H1 (cell line): ENCODE results near the gene CDT1. TPM values are rescaled to one million over a fixed set of nuclear protein-coding genes. Genes with fewer than 3 reads are reported as not detected.

Experiments used
- CTCF ChIA-PET: fragments of 300-600 bp; sonication (Branson Sonifier 250); formaldehyde crosslinking; loops from one replicate; lab custom pipeline; 2021; ENCODE audit not compliant: partially characterized antibody; lab: Charles Lee
- POLR2A ChIA-PET: fragments of 300-600 bp; sonication (Branson Sonifier 250); formaldehyde crosslinking; loops from one replicate; lab custom pipeline; 2021; ENCODE audit warnings: inconsistent platforms; ENCODE audit not compliant: partially characterized antibody; lab: Charles Lee
- DNase-seq, 2 experiments: peaks; one replicate each; pipeline versions ENCODE4 v3.0.0 to v3.0.0-alpha.2; 2010 to 2022; ENCODE audit warnings: low spot score in 2 of 2, low read depth in 1 of 2, mixed read lengths in 1 of 2
- FAIRE-seq: peaks from 2 replicates; lab custom pipeline; 2011; peaks lifted over from hg19 to GRCh38; lab: Jason Lieb, UNC
- H2AFZ ChIP-seq: 2 replicates; pipeline ENCODE4 v1.8.1; 2012; ENCODE audit warnings: low read length, inconsistent platforms
- H2AK5ac ChIP-seq: 2 replicates; pipeline ENCODE4 v1.6.1; 2013; ENCODE audit warnings: low read depth, low read length
- H2BK120ac ChIP-seq: replicated peaks from 2 replicates; pipeline ENCODE3; 2013; ENCODE audit warnings: low read depth, low read length, inconsistent platforms
- H2BK12ac ChIP-seq: 2 replicates; pipeline ENCODE4 v1.6.1; 2013; ENCODE audit warnings: low read depth, low read length
- H2BK15ac ChIP-seq: 2 replicates; pipeline ENCODE4 v1.6.1; 2013; ENCODE audit warnings: low read length
- H2BK20ac ChIP-seq: 2 replicates; pipeline ENCODE4 v1.6.1; 2013; ENCODE audit warnings: low read length
- H2BK5ac ChIP-seq: 2 replicates; pipeline ENCODE4 v1.6.1; 2013; ENCODE audit warnings: low read depth, low read length
- H3K14ac ChIP-seq: 2 replicates; pipeline ENCODE4 v1.6.1; 2013; ENCODE audit warnings: inconsistent platforms; ENCODE audit not compliant: insufficient read length
- H3K18ac ChIP-seq: 2 replicates; pipeline ENCODE4 v1.6.1; 2013; ENCODE audit warnings: low read length; ENCODE audit errors: extremely low read depth
- H3K23ac ChIP-seq: 2 replicates; pipeline ENCODE4 v1.6.1; 2013; ENCODE audit warnings: inconsistent platforms; ENCODE audit not compliant: insufficient read length
- H3K23me2 ChIP-seq: 2 replicates; pipeline ENCODE4 v1.6.1; 2013; ENCODE audit warnings: low read depth, low read length
- H3K27ac ChIP-seq: 2 replicates; pipeline ENCODE4 v1.6.1; 2011; ENCODE audit warnings: low read depth, low read length, inconsistent platforms
- H3K27me3 ChIP-seq, 4 experiments: replicated peaks in 1 of 4; 1 replicate in 1 of 4; 2 replicates in 3 of 4; pipeline versions ENCODE4 v1.6.1 to v1.8.1; 2011 to 2013; ENCODE audit warnings: low read length in 3 of 4, mild to moderate bottlenecking in 3 of 4, inconsistent platforms in 2 of 4, mixed read lengths in 2 of 4, moderate library complexity in 1 of 4; ENCODE audit not compliant: control insufficient read depth in 3 of 4, insufficient read depth in 3 of 4; ENCODE audit errors: extremely low read depth in 1 of 4
- H3K36me3 ChIP-seq, 4 experiments: 2 replicates each; pipeline versions ENCODE4 v1.6.1 to v1.8.1; 2011 to 2013; ENCODE audit warnings: mild to moderate bottlenecking in 4 of 4, low read length in 3 of 4, moderate library complexity in 2 of 4, control low read depth in 1 of 4, inconsistent platforms in 1 of 4; ENCODE audit not compliant: insufficient read depth in 4 of 4, control insufficient read depth in 2 of 4
- H3K4ac ChIP-seq: replicated peaks from 2 replicates; pipeline ENCODE3; 2013; ENCODE audit warnings: low read length, low read depth, mixed read lengths, inconsistent platforms; ENCODE audit not compliant: insufficient read length
- H3K4me1 ChIP-seq, 4 experiments: replicated peaks in 1 of 4; 1 replicate in 1 of 4; 2 replicates in 3 of 4; pipeline versions ENCODE4 v1.6.1 to v1.8.1; 2011 to 2013; ENCODE audit warnings: low read length in 3 of 4, inconsistent platforms in 2 of 4, mixed read lengths in 1 of 4; ENCODE audit not compliant: insufficient read depth in 4 of 4, control insufficient read depth in 3 of 4
- H3K4me2 ChIP-seq, 2 experiments: 2 replicates each; pipeline versions ENCODE4 v1.6.1 to v1.8.1; 2011 to 2013; ENCODE audit warnings: low read depth in 2 of 2, low read length in 2 of 2, control low read depth in 1 of 2, inconsistent platforms in 1 of 2, mild to moderate bottlenecking in 1 of 2; ENCODE audit not compliant: insufficient read depth in 1 of 2
- H3K4me3 ChIP-seq, 4 experiments: fragments of 200-600, 300-600 bp in 1 of 4; sonication (generic), shearing (Covaris generic), sonication (Bioruptor Twin) in 1 of 4; 2 replicates each; pipeline versions ENCODE4 v1.5.1 to v1.8.1; 2011 to 2016; ENCODE audit warnings: low read length in 4 of 4, low read depth in 3 of 4, control low read depth in 2 of 4, inconsistent platforms in 2 of 4, mild to moderate bottlenecking in 2 of 4, mixed read lengths in 1 of 4, moderate library complexity in 1 of 4; ENCODE audit not compliant: insufficient read depth in 2 of 4; ENCODE audit errors: extremely low read depth in 1 of 4
- H3K56ac ChIP-seq: replicated peaks from 2 replicates; pipeline ENCODE3; 2013; ENCODE audit warnings: low read depth, mild to moderate bottlenecking, mixed read lengths, low read length, inconsistent platforms; ENCODE audit not compliant: insufficient read length
- H3K79me1 ChIP-seq: 2 replicates; pipeline ENCODE4 v1.6.1; 2013; ENCODE audit warnings: low read depth, low read length, control low read depth
- H3K79me2 ChIP-seq, 2 experiments: 2 replicates each; pipeline versions ENCODE4 v1.6.1 to v1.8.1; 2012 to 2013; ENCODE audit warnings: low read length in 2 of 2, mild to moderate bottlenecking in 2 of 2, inconsistent platforms in 1 of 2; ENCODE audit not compliant: insufficient read depth in 2 of 2, control insufficient read depth in 1 of 2
- H3K9ac ChIP-seq, 4 experiments: replicated peaks in 1 of 4; 1 replicate in 1 of 4; 2 replicates in 3 of 4; pipeline versions ENCODE4 v1.6.1 to v1.8.1; 2011 to 2013; ENCODE audit warnings: low read depth in 3 of 4, low read length in 3 of 4, control low read depth in 2 of 4, mild to moderate bottlenecking in 2 of 4, moderate library complexity in 2 of 4, inconsistent platforms in 1 of 4; ENCODE audit errors: extremely low read depth in 1 of 4
- H3K9me3 ChIP-seq, 2 experiments: 2 replicates each; pipeline versions ENCODE4 v1.6.1 to v1.8.1; 2012 to 2013; ENCODE audit warnings: mild to moderate bottlenecking in 2 of 2, moderate library complexity in 2 of 2, control low read depth in 1 of 2, inconsistent platforms in 1 of 2, low read depth in 1 of 2, low read length in 1 of 2, mixed read lengths in 1 of 2; ENCODE audit not compliant: insufficient read depth in 2 of 2
- H4K20me1 ChIP-seq, 2 experiments: replicated peaks in 1 of 2; 2 replicates each; pipeline versions ENCODE3 to v1.8.1; 2011 to 2013; ENCODE audit warnings: inconsistent platforms in 2 of 2, low read length in 2 of 2, mild to moderate bottlenecking in 1 of 2; ENCODE audit not compliant: insufficient read depth in 2 of 2, control insufficient read depth in 1 of 2
- H4K5ac ChIP-seq: 2 replicates; pipeline ENCODE4 v1.6.1; 2013; ENCODE audit warnings: low read length, low read depth, mixed read lengths, inconsistent platforms; ENCODE audit not compliant: insufficient read length
- H4K8ac ChIP-seq: 2 replicates; pipeline ENCODE4 v1.8.0; 2013; ENCODE audit warnings: mild to moderate bottlenecking, moderate library complexity, low read length, inconsistent platforms; ENCODE audit not compliant: insufficient read depth; ENCODE audit errors: extremely low read depth
- H4K91ac ChIP-seq: replicated peaks from 2 replicates; pipeline ENCODE3; 2013; ENCODE audit warnings: low read length, mixed read lengths, inconsistent platforms; ENCODE audit not compliant: insufficient read length
- BRCA1 ChIP-seq: IDR thresholded peaks from 2 replicates; pipeline ENCODE4 v1.6.1; 2012; ENCODE audit warnings: low read depth, low read length, improper control_type of control experiment
- CREB1 ChIP-seq: IDR thresholded peaks from 2 replicates; pipeline ENCODE4 v1.6.1; 2012; ENCODE audit warnings: inconsistent platforms
- JUN ChIP-seq: IDR thresholded peaks from 2 replicates; pipeline ENCODE4 v1.6.1; 2011; ENCODE audit warnings: low read depth, mild to moderate bottlenecking, improper control_type of control experiment, low read length
- NANOG ChIP-seq: IDR thresholded peaks from 2 replicates; pipeline ENCODE4 v1.6.1; 2011; ENCODE audit warnings: low read length, low read depth, mild to moderate bottlenecking, inconsistent platforms; ENCODE audit not compliant: insufficient read depth, poor library complexity, severe bottlenecking
- POLR2AphosphoS5 ChIP-seq: IDR thresholded peaks from 2 replicates; pipeline ENCODE4 v1.6.1; 2011; ENCODE audit warnings: low read depth, low read length
- RBBP5 ChIP-seq: IDR thresholded peaks from 2 replicates; pipeline ENCODE4 v1.7.1; 2012; ENCODE audit warnings: low read depth, mild to moderate bottlenecking, inconsistent platforms, low read length, moderate library complexity, borderline replicate concordance
- SAP30 ChIP-seq: fragments of 300-600 bp; sonication (generic); IDR thresholded peaks from 2 replicates; pipeline ENCODE4 v1.7.1; 2012; ENCODE audit warnings: low read length, moderate library complexity, mild to moderate bottlenecking, inconsistent platforms; ENCODE audit not compliant: insufficient read depth, insufficient replicate concordance
- SUZ12 ChIP-seq: fragments of 200-600 bp; sonication (generic); IDR thresholded peaks from 2 replicates; pipeline ENCODE4 v1.6.1; 2012; ENCODE audit warnings: mild to moderate bottlenecking, inconsistent platforms, low read length, moderate library complexity, mixed read lengths
- WGBS, 2 experiments: shearing (Covaris generic) in 1 of 2; methylation state at CpG; one replicate each; pipeline versions ENCODE4 v1.1.6 to v1.1.7; 2013 to 2015; ENCODE audit warnings: low lambda C conversion rate in 2 of 2, mixed read lengths in 2 of 2, inconsistent platforms in 1 of 2, low coverage in 1 of 2, missing lambda C conversion rate in 1 of 2; ENCODE audit not compliant: insufficient replicate concordance in 2 of 2, insufficient coverage in 1 of 2, insufficient read length in 1 of 2; ENCODE audit errors: extremely low coverage in 1 of 2, missing lambda C conversion rate in 1 of 2; 5-methylcytosine and 5-hydroxymethylcytosine counted together
- polyA plus RNA-seq, 7 experiments: library from polyadenylated mRNA; depleted of rRNA in 3 of 7; stranded (reverse) in 5 of 7; unstranded in 2 of 7; fragments of >200 nt in 5 of 7; fragments of 200-250 nt in 2 of 7; gene quantifications; 1 replicate in 5 of 7; 2 replicates in 1 of 7; 4 replicates in 1 of 7; pipeline versions ENCODE4 v1.2.1 to v1.2.3, GENCODE V29; 2011 to 2013; ENCODE audit warnings: missing spikeins in 2 of 7, mixed read lengths in 2 of 7
- total RNA-seq: library from RNA; stranded (reverse); fragmentation: NEBNext Ultra II Directional; extraction: Animal tissue kit (Norgen Biotek cat#: 25700); gene quantifications from 2 replicates; pipeline ENCODE4 v1.2.1, GENCODE V29; 2021
- TF ChIP-seq, protein P1 (sequence below): IDR thresholded peaks from 2 replicates; pipeline ENCODE4 v1.6.1; 2012; ENCODE audit warnings: inconsistent platforms
- TF ChIP-seq, protein P2 (sequence below): IDR thresholded peaks from 2 replicates; pipeline ENCODE4 v1.6.1; 2011; ENCODE audit warnings: low read depth, mild to moderate bottlenecking, low read length; ENCODE audit not compliant: insufficient read depth

The CDT1 gene
- total and polyA plus RNA-seq, 2 of the 8 experiments (the other 6 are each of a cell fraction or from before 2014, with no cell fraction given) = 76.7 to 95.4 TPM

DNA sequence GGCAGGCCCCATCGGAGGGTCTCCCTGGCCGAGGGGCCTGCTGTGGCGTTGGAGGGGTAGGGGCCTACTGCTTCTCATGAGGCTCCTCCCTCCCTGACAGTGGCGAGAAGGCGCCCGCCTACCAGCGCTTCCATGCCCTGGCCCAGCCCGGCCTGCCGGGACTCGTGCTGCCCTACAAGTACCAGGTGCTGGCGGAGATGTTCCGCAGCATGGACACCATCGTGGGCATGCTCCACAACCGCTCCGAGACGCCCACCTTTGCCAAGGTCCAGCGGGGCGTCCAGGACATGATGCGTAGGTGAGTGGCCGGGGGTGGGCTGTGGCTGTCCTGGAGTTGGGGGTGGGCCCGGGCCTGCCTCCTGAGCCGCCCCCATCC, 1.7 kb downstream of the CDT1 start:
- DNase-seq = no peak
- no peak overlapping the region for H2BK120ac ChIP-seq
- no peak for FAIRE-seq
- H3K4me2 ChIP-seq = peak overlapping the region; percentile 87 to 95; a peak in 3 of 4 replicates
- H4K20me1 ChIP-seq = peaks cover 30 to 44% of the 10 kb centered on the region in 2 experiments
- ChIA-PET CTCF (interaction anchor here (0.9 to 2.3 kb wide), 4 partner anchors 10 to 68 kb away, joined by 3 to 8 read pairs (median 6); no protein-coding TSS in a partner anchor), POLR2A (interaction anchor here (1.1 to 2.9 kb wide), 11 partner anchors 14 to 114 kb away, joined by 3 to 14 read pairs (median 4); no protein-coding TSS in a partner anchor)
- no peak overlapping the region for H4K91ac ChIP-seq
- no peak overlapping the region for H3K18ac ChIP-seq
- no peak overlapping the region for H3K9ac ChIP-seq
- no peak overlapping the region for H3K4ac ChIP-seq
- H2BK5ac ChIP-seq = peak overlapping the region; percentile 60; the same call in 1 of the 2 replicates
- H3K56ac ChIP-seq = no peak overlapping the region
- no peak overlapping the region for H2BK20ac ChIP-seq
- WGBS, 2 experiments = 94% methylated on average over 19 of the region's 22 CpGs; no CpG with 5 or more reads in 1 of the 2 experiments
- H4K5ac ChIP-seq = no peak overlapping the region
- H4K8ac ChIP-seq = peak overlapping the region; percentile 63
- peaks cover 15% of the 10 kb centered on the region for H3K79me1 ChIP-seq
- no peak overlapping the region for H2BK12ac ChIP-seq
- TF ChIP-seq BRCA1 (no peak), SUZ12 (no peak), SAP30 (no peak), NANOG (no peak), POLR2AphosphoS5 (no peak; the same call in 1 of the 2 replicates), CREB1 (no peak), RBBP5 (no peak), JUN (no peak)
- TF ChIP-seq, protein P1, sequence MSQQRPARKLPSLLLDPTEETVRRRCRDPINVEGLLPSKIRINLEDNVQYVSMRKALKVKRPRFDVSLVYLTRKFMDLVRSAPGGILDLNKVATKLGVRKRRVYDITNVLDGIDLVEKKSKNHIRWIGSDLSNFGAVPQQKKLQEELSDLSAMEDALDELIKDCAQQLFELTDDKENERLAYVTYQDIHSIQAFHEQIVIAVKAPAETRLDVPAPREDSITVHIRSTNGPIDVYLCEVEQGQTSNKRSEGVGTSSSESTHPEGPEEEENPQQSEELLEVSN = no peak
- TF ChIP-seq, protein P2, sequence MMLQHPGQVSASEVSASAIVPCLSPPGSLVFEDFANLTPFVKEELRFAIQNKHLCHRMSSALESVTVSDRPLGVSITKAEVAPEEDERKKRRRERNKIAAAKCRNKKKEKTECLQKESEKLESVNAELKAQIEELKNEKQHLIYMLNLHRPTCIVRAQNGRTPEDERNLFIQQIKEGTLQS = no peak
- peaks cover 36 to 59% (median 47%) of the 10 kb centered on the region in 4 experiments for H3K36me3 ChIP-seq
- no peak overlapping the region for H2AFZ ChIP-seq
- H3K4me1 ChIP-seq = peaks cover 0 to 17% (median 12%) of the 10 kb centered on the region in 4 experiments; a peak in 5 of 7 replicates
- no peaks in the 10 kb centered on the region for H3K9me3 ChIP-seq
- H3K27me3 ChIP-seq = no peaks in the 10 kb centered on the region
- no peak overlapping the region for H2BK15ac ChIP-seq
- no peak overlapping the region for H3K23ac ChIP-seq
- H3K23me2 ChIP-seq = peaks cover 7% of the 10 kb centered on the region; the same call in 1 of the 2 replicates
- no peak overlapping the region for H3K27ac ChIP-seq
- peaks cover 0 to 22% of the 10 kb centered on the region in 2 experiments; a peak in 2 of 4 replicates for H3K79me2 ChIP-seq
- H3K4me3 ChIP-seq = peak overlapping the region in 2 of 4 experiments; percentile 59 to 84; a peak in 3 of 8 replicates
- no peak overlapping the region for H2AK5ac ChIP-seq
- H3K14ac ChIP-seq = no peak overlapping the region
